Hippocampal formation (tissue), 2 donors: ENCODE measurements around the gene CEP131.
A peak's percentile ranks its signal among the peaks of the same experiment; 100 is the strongest.
"Not testable (repeated sequence)": the region's sequence is repeated elsewhere in the genome, so short reads cannot be mapped to it uniquely, and the experiment has no call there.

Source experiments
- DNase-seq, 2 donors: peaks; one replicate each; lab custom pipeline; 2025; lab: John Stamatoyannopoulos, UW

Gene CEP131

GRCh38 chr17:81165246-81166032, 57.3 kb downstream of the CEP131 start, which contains the start of gene PVALEF:
Gene PVALEF, plus strand, starts transcription at chr17:81165507. Its CDS starts 15,720 bp downstream, at chr17:81181227.
- DNase-seq = peak in 1 of 2 donors; percentile 78

DNA sequence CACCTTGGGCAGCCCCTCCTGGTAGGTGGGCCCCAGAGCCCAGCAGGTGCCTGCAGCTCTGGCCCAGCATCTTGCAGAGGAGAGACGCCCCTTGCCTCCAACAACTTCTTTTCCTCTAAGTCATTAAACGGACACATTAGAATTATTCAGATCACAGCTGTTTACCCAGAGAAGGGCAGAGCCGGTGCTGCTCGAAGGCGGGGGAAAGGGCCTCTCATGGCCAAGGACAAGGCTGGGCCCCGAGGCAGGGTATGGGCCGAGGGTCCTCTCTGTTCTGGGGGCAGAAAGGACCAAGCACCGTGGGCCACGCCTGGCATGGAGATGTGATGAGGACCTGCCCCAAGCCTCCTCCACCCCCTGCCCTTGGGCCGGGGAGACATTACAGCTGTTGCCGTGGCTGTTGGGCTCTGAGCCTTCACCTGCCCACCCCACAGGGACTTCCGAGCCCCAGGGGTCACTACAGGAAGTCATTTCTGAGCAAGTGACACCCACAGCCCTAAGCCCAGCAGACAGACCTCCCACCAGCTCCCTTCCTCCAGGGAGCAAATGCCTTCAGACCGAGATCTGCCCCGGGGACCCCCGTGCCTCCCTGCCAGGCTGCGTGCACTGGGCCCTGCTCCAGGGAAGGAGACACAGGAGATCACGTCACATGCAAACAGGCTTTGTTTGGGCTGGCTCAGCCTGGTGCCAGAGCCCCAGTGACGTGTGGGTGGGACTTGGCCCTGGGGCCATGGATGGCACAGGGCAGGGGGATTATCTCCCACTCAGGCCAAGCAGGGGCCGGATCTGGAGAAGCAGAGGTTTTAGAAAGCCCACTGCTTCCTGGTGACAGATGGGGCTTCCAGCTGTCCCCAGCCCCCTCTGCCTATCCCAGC, 58.2 kb downstream of the CEP131 start:
- peak; percentile 41 to 78 for DNase-seq

- DNase-seq = no peak
Measured at GRCh38 chr17:81163703-81164370, 58.9 kb downstream of the CEP131 start.

GRCh38 chr17:81163051-81163695, 59.6 kb downstream of the CEP131 start:
- no peak for DNase-seq

DNA sequence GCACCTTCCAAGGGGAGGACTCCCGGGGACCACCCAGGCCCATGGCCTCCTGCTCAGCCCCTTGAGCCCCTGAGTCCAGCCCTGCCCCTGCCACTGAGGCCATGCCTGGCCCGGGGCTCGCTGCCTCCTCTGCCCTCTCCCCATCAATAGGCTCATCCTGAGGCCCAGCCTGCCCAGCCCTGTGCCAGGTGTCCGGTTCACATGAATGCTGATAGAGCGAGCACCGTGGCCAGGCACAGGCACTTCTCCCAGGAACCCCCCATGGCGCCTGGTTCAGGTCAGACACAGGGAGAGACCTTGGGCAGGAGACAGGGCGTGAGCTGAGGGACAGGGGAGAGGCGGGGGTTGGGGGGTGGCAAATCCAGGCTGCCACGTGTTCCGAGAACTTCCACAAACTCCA, 60.3 kb downstream of the CEP131 start:
- no peak for DNase-seq

GRCh38 chr17:81161972-81162371, 60.8 kb downstream of the CEP131 start:
- no peak for DNase-seq

DNA sequence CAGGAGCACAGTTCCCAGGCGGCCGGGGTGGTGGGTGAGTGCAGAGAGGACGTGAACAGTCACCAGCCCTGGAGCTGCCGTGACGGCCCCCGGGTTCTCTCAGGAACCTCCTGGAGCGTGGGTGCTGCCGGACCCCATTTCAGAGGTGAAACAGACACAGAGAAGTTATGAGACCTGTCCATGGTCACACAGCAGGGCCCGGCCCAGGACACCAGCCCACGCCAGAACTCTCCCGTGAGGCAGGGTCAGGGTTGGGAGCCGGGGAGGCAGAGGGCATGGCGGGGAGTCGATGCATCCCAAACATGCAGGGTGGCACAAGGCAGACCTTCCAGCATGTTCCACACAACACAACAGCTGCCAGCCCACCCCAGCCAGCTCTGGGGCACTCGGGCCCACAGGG, 61.2 kb downstream of the CEP131 start:
- no peak for DNase-seq

DNA sequence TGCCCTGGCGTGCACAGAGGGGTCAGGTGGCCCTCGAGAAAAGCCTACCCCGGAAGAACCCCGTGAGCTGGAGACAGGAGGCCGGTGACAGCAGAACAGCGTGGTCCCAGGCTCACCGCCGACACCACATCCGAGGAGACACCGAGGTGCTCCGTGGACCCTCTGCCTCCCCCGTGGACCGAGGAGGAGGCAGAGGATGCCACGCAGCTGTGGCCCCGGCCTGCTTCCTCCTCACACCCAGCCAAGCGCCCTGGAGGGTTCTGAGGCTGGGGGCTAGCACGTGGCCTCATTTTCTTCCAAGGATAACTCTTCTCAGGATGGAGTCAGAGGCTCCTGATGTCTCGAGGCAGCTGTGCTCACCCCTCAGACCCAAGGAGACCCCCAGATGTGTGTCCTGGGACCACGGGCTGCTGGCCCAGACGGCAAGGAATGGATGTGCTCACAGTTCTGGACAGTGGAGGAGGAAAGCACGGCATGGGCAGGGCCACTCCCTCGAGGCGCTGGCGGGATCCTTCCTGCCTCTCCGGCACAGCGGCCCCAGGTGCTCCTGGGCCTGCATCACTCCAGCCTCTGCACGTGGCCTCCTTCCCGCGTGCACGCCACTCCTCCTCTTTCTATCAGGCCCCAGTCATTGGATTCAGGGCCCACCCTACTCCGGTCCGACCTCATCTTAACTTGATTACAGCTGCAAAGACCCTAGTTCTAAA, 61.9 kb downstream of the CEP131 start:
- no peak for DNase-seq

- peak in 1 of 2 donors; percentile 26 for DNase-seq
Measured at GRCh38 chr17:81160306-81160705, 62.5 kb downstream of the CEP131 start.

DNA sequence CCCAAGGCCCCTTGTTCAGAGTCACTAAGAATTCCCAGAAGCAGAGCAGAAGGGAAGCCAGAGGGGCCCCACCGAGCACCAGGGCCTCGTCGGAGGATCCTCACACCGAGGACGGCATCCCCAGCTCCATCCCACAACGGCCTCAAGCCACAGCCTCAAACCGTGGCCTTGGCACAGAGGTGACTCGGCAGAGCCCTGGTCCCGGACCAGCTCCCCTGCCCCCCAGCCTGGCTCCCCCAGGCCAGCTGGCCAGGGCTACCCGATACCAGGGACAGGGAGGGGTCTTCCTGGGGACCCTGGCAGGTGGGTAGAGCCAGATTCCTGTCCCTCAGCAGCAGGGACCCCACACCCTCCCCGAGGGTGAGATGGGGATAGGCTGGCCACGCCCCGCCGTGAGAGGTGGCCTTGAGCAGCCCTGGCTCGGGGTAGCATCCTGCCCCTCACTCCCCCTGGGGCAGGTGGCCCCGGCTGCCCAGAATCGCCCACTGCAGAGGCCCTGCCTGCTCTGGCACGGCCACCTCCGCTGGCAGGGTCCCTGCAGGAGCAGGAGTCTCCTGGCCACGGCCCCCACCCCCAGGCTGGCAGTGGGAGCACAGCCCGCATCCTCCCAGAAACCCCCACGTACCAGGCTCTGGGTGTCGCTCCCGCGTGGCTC, 63.0 kb downstream of the CEP131 start:
- DNase-seq = no peak

DNA sequence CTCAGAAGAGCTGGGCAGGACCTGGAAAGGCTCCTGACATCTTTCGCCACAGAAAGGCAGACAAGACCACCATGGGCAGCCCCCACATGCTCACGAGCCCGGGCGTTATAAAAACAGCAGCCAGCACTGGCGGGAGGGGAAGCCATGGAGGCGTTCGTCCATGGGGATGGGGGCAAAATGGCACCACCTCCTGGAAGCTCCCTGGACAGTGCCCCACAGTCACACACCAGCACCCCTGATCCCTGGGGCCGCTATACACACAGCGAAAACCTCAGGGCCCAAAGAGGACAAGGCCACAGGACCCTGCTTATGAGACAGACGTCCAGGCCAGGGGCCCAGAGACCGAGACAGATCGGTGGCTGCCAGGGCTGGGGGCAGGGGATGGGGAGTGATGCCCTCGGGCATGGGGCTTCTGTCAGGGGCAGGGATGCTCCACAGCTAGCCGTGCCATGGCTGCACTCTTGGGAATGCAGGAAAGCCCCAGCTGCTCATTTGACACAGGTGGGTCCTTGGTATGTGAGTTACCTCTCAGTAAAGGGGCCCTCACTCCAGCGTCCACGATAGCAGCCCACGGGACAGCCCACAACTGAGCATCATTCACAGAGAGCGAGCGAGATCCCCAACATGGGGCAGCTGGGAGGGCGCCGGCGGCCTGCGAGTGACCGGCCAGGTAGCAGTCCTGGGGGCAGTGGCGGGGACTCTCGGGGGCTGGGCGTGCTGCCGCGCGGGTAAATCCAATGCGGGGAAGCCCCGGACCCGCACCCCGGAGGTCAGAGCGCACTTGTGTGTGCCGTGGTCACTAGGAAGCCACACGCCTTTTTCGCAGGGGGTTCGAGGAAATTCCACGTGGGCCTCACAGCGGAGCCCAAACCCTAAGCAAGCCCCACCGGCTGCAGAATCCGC, 63.8 kb downstream of the CEP131 start:
- no peak for DNase-seq

- no peak for DNase-seq
Measured at GRCh38 chr17:81157848-81158687, 64.7 kb downstream of the CEP131 start.

DNA sequence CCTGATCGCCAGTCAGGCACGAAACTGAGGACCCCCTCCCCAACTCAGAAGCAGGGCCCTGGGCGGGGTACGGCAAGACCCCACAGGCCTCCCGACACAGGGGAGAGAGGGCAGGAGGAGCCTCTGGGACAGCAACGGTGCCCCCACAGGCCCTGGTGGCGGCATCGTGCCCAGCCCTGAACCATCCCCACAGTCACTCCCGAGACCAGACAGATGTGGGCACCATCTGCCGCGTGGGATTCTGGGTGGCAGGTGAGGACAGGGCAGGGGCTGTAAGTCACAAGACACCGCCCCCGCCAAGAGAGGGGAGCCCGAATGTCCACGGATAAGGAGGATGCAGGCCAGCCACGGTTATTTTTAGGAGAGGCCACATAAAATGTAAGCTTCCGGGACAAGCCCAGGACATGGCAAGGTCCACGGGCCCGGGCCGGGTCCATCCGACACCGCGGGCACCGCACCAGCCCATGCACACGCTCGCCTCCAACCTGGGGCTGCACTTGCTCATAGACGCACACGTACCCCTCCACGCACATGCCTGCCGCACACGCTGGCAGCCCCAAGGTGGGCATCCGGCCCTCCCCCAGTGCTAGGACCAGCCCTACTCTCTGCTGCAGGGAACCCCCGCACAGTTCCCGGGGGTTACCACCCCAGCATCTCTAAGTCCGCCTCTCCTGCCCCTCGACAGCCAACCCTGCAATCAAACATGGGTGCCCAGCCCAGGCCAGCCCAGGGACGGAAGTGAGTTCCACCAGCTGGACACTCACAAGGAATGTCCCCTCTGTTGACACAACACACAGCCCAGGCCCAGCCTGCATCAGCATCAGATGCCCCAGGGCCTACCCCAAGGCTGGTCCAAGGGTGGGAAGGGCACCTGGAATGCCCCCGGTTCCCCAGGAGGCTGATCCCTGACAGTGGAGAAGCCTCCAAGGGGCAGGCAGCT, 65.6 kb downstream of the CEP131 start:
- no peak for DNase-seq

GRCh38 chr17:81154961-81155360, 67.8 kb downstream of the CEP131 start:
- no peak for DNase-seq

DNA sequence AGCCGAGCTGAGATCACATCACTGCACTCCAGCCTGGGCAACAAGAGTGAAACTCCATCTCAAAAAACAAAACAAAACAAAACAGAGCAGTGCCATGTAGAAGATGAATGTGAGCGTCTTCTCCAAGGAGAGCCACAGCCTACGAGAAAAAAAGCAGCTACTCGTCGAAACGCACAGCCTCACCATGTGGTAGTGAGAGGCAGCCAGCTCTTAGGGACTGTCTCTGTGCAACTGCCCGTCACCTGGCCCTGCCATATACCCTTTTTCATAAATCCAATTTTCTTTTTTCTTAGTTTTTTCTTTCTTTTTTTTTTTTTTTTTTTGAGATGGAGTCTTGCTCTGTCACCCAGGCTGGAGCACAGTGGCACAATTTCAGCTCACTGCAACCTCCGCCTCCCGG, 68.7 kb downstream of the CEP131 start:
- DNase-seq = not testable (repeated sequence)

DNA sequence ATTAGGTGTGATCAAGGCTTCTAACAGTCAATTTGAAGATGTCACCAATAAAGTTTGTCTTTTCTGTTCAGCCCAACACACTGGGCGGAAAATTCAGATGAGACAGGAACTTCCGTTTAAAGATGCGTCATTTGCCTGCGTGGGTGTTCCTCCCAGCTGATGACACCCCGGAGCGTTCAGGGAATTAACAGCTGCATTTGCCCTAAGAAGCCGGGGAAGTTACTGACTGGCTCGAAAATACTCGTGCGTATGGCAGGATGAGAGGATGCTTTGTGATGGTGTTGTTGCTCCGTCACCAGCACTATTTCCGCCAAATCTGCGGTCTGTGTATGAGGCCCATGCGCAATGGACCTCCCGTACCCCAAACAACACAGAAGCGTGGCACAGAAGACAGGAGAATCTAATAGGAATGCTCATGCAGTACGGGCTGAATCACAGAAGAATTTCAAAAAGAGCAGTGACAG, 69.4 kb downstream of the CEP131 start:
- peak; percentile 67 to 85 for DNase-seq

- no peak for DNase-seq
Measured at GRCh38 chr17:81152288-81152828, 70.4 kb downstream of the CEP131 start.
